H1 (cell line): ENCODE data around the gene MORN5. TPM values are rescaled to one million over a fixed set of nuclear protein-coding genes. Genes with fewer than 3 reads are reported as not detected.

ENCODE experiments used
- CTCF ChIA-PET: fragments of 300-600 bp; sonication (Branson Sonifier 250); formaldehyde crosslinking; loops from one replicate; lab custom pipeline; 2021; ENCODE audit not compliant: partially characterized antibody; lab: Charles Lee
- POLR2A ChIA-PET: fragments of 300-600 bp; sonication (Branson Sonifier 250); formaldehyde crosslinking; loops from one replicate; lab custom pipeline; 2021; ENCODE audit warnings: inconsistent platforms; ENCODE audit not compliant: partially characterized antibody; lab: Charles Lee
- DNase-seq, 2 experiments: peaks; one replicate each; pipeline versions ENCODE4 v3.0.0 to v3.0.0-alpha.2; 2010 to 2022; ENCODE audit warnings: low spot score in 2 of 2, low read depth in 1 of 2, mixed read lengths in 1 of 2
- FAIRE-seq: peaks from 2 replicates; lab custom pipeline; 2011; peaks lifted over from hg19 to GRCh38; lab: Jason Lieb, UNC
- H2AFZ ChIP-seq: 2 replicates; pipeline ENCODE4 v1.8.1; 2012; ENCODE audit warnings: low read length, inconsistent platforms
- H2AK5ac ChIP-seq: 2 replicates; pipeline ENCODE4 v1.6.1; 2013; ENCODE audit warnings: low read depth, low read length
- H2BK120ac ChIP-seq: replicated peaks from 2 replicates; pipeline ENCODE3; 2013; ENCODE audit warnings: low read depth, low read length, inconsistent platforms
- H2BK12ac ChIP-seq: 2 replicates; pipeline ENCODE4 v1.6.1; 2013; ENCODE audit warnings: low read depth, low read length
- H2BK15ac ChIP-seq: 2 replicates; pipeline ENCODE4 v1.6.1; 2013; ENCODE audit warnings: low read length
- H2BK20ac ChIP-seq: 2 replicates; pipeline ENCODE4 v1.6.1; 2013; ENCODE audit warnings: low read length
- H2BK5ac ChIP-seq: 2 replicates; pipeline ENCODE4 v1.6.1; 2013; ENCODE audit warnings: low read depth, low read length
- H3K14ac ChIP-seq: 2 replicates; pipeline ENCODE4 v1.6.1; 2013; ENCODE audit warnings: inconsistent platforms; ENCODE audit not compliant: insufficient read length
- H3K18ac ChIP-seq: 2 replicates; pipeline ENCODE4 v1.6.1; 2013; ENCODE audit warnings: low read length; ENCODE audit errors: extremely low read depth
- H3K23ac ChIP-seq: 2 replicates; pipeline ENCODE4 v1.6.1; 2013; ENCODE audit warnings: inconsistent platforms; ENCODE audit not compliant: insufficient read length
- H3K23me2 ChIP-seq: 2 replicates; pipeline ENCODE4 v1.6.1; 2013; ENCODE audit warnings: low read depth, low read length
- H3K27ac ChIP-seq: 2 replicates; pipeline ENCODE4 v1.6.1; 2011; ENCODE audit warnings: low read depth, low read length, inconsistent platforms
- H3K27me3 ChIP-seq, 4 experiments: replicated peaks in 1 of 4; 1 replicate in 1 of 4; 2 replicates in 3 of 4; pipeline versions ENCODE4 v1.6.1 to v1.8.1; 2011 to 2013; ENCODE audit warnings: low read length in 3 of 4, mild to moderate bottlenecking in 3 of 4, inconsistent platforms in 2 of 4, mixed read lengths in 2 of 4, moderate library complexity in 1 of 4; ENCODE audit not compliant: control insufficient read depth in 3 of 4, insufficient read depth in 3 of 4; ENCODE audit errors: extremely low read depth in 1 of 4
- H3K36me3 ChIP-seq, 4 experiments: 2 replicates each; pipeline versions ENCODE4 v1.6.1 to v1.8.1; 2011 to 2013; ENCODE audit warnings: mild to moderate bottlenecking in 4 of 4, low read length in 3 of 4, moderate library complexity in 2 of 4, control low read depth in 1 of 4, inconsistent platforms in 1 of 4; ENCODE audit not compliant: insufficient read depth in 4 of 4, control insufficient read depth in 2 of 4
- H3K4ac ChIP-seq: replicated peaks from 2 replicates; pipeline ENCODE3; 2013; ENCODE audit warnings: low read length, low read depth, mixed read lengths, inconsistent platforms; ENCODE audit not compliant: insufficient read length
- H3K4me1 ChIP-seq, 4 experiments: replicated peaks in 1 of 4; 1 replicate in 1 of 4; 2 replicates in 3 of 4; pipeline versions ENCODE4 v1.6.1 to v1.8.1; 2011 to 2013; ENCODE audit warnings: low read length in 3 of 4, inconsistent platforms in 2 of 4, mixed read lengths in 1 of 4; ENCODE audit not compliant: insufficient read depth in 4 of 4, control insufficient read depth in 3 of 4
- H3K4me2 ChIP-seq, 2 experiments: 2 replicates each; pipeline versions ENCODE4 v1.6.1 to v1.8.1; 2011 to 2013; ENCODE audit warnings: low read depth in 2 of 2, low read length in 2 of 2, control low read depth in 1 of 2, inconsistent platforms in 1 of 2, mild to moderate bottlenecking in 1 of 2; ENCODE audit not compliant: insufficient read depth in 1 of 2
- H3K4me3 ChIP-seq, 4 experiments: fragments of 200-600, 300-600 bp in 1 of 4; sonication (generic), shearing (Covaris generic), sonication (Bioruptor Twin) in 1 of 4; 2 replicates each; pipeline versions ENCODE4 v1.5.1 to v1.8.1; 2011 to 2016; ENCODE audit warnings: low read length in 4 of 4, low read depth in 3 of 4, control low read depth in 2 of 4, inconsistent platforms in 2 of 4, mild to moderate bottlenecking in 2 of 4, mixed read lengths in 1 of 4, moderate library complexity in 1 of 4; ENCODE audit not compliant: insufficient read depth in 2 of 4; ENCODE audit errors: extremely low read depth in 1 of 4
- H3K56ac ChIP-seq: replicated peaks from 2 replicates; pipeline ENCODE3; 2013; ENCODE audit warnings: low read depth, mild to moderate bottlenecking, mixed read lengths, low read length, inconsistent platforms; ENCODE audit not compliant: insufficient read length
- H3K79me1 ChIP-seq: 2 replicates; pipeline ENCODE4 v1.6.1; 2013; ENCODE audit warnings: low read depth, low read length, control low read depth
- H3K79me2 ChIP-seq, 2 experiments: 2 replicates each; pipeline versions ENCODE4 v1.6.1 to v1.8.1; 2012 to 2013; ENCODE audit warnings: low read length in 2 of 2, mild to moderate bottlenecking in 2 of 2, inconsistent platforms in 1 of 2; ENCODE audit not compliant: insufficient read depth in 2 of 2, control insufficient read depth in 1 of 2
- H3K9ac ChIP-seq, 4 experiments: replicated peaks in 1 of 4; 1 replicate in 1 of 4; 2 replicates in 3 of 4; pipeline versions ENCODE4 v1.6.1 to v1.8.1; 2011 to 2013; ENCODE audit warnings: low read depth in 3 of 4, low read length in 3 of 4, control low read depth in 2 of 4, mild to moderate bottlenecking in 2 of 4, moderate library complexity in 2 of 4, inconsistent platforms in 1 of 4; ENCODE audit errors: extremely low read depth in 1 of 4
- H3K9me3 ChIP-seq, 2 experiments: 2 replicates each; pipeline versions ENCODE4 v1.6.1 to v1.8.1; 2012 to 2013; ENCODE audit warnings: mild to moderate bottlenecking in 2 of 2, moderate library complexity in 2 of 2, control low read depth in 1 of 2, inconsistent platforms in 1 of 2, low read depth in 1 of 2, low read length in 1 of 2, mixed read lengths in 1 of 2; ENCODE audit not compliant: insufficient read depth in 2 of 2
- H4K20me1 ChIP-seq, 2 experiments: replicated peaks in 1 of 2; 2 replicates each; pipeline versions ENCODE3 to v1.8.1; 2011 to 2013; ENCODE audit warnings: inconsistent platforms in 2 of 2, low read length in 2 of 2, mild to moderate bottlenecking in 1 of 2; ENCODE audit not compliant: insufficient read depth in 2 of 2, control insufficient read depth in 1 of 2
- H4K5ac ChIP-seq: 2 replicates; pipeline ENCODE4 v1.6.1; 2013; ENCODE audit warnings: low read length, low read depth, mixed read lengths, inconsistent platforms; ENCODE audit not compliant: insufficient read length
- H4K8ac ChIP-seq: 2 replicates; pipeline ENCODE4 v1.8.0; 2013; ENCODE audit warnings: mild to moderate bottlenecking, moderate library complexity, low read length, inconsistent platforms; ENCODE audit not compliant: insufficient read depth; ENCODE audit errors: extremely low read depth
- H4K91ac ChIP-seq: replicated peaks from 2 replicates; pipeline ENCODE3; 2013; ENCODE audit warnings: low read length, mixed read lengths, inconsistent platforms; ENCODE audit not compliant: insufficient read length
- BCL11A ChIP-seq, 2 experiments: IDR thresholded peaks; one replicate each; pipeline ENCODE4 v1.6.1; 2011; ENCODE audit warnings: low read depth in 2 of 2, low read length in 2 of 2, mild to moderate bottlenecking in 2 of 2
- CTBP2 ChIP-seq: IDR thresholded peaks from 2 replicates; pipeline ENCODE4 v1.7.0; 2011; ENCODE audit warnings: borderline replicate concordance, mild to moderate bottlenecking, moderate library complexity, mixed read lengths, low read length; ENCODE audit not compliant: insufficient read depth, insufficient read length
- HDAC2 ChIP-seq, 2 experiments: fragments of 300-600 bp in 1 of 2; sonication (generic) in 1 of 2; IDR thresholded peaks; 2 replicates each; pipeline ENCODE4 v1.6.1; 2011 to 2012; ENCODE audit warnings: low read depth in 2 of 2, low read length in 2 of 2, mild to moderate bottlenecking in 2 of 2, moderate library complexity in 2 of 2, borderline replicate concordance in 1 of 2, inconsistent platforms in 1 of 2
- JUND ChIP-seq: IDR thresholded peaks from 2 replicates; pipeline ENCODE4 v1.6.1; 2011; ENCODE audit warnings: mild to moderate bottlenecking, improper control_type of control experiment, low read length
- NANOG ChIP-seq: IDR thresholded peaks from 2 replicates; pipeline ENCODE4 v1.6.1; 2011; ENCODE audit warnings: low read length, low read depth, mild to moderate bottlenecking, inconsistent platforms; ENCODE audit not compliant: insufficient read depth, poor library complexity, severe bottlenecking
- SAP30 ChIP-seq: fragments of 300-600 bp; sonication (generic); IDR thresholded peaks from 2 replicates; pipeline ENCODE4 v1.7.1; 2012; ENCODE audit warnings: low read length, moderate library complexity, mild to moderate bottlenecking, inconsistent platforms; ENCODE audit not compliant: insufficient read depth, insufficient replicate concordance
- TAF1 ChIP-seq: IDR thresholded peaks from 2 replicates; pipeline ENCODE4 v1.6.1; 2011; ENCODE audit warnings: mild to moderate bottlenecking, low read depth, low read length
- TAF7 ChIP-seq: optimal IDR thresholded peaks from 2 replicates; pipeline ENCODE3; 2011; ENCODE audit warnings: low read depth, mild to moderate bottlenecking, inconsistent platforms, low read length, moderate library complexity, borderline replicate concordance
- TBP ChIP-seq: IDR thresholded peaks from 2 replicates; pipeline ENCODE4 v1.6.1; 2011; ENCODE audit warnings: low read depth, low read length, improper control_type of control experiment
- WGBS, 2 experiments: shearing (Covaris generic) in 1 of 2; methylation state at CpG; one replicate each; pipeline versions ENCODE4 v1.1.6 to v1.1.7; 2013 to 2015; ENCODE audit warnings: low lambda C conversion rate in 2 of 2, mixed read lengths in 2 of 2, inconsistent platforms in 1 of 2, low coverage in 1 of 2, missing lambda C conversion rate in 1 of 2; ENCODE audit not compliant: insufficient replicate concordance in 2 of 2, insufficient coverage in 1 of 2, insufficient read length in 1 of 2; ENCODE audit errors: extremely low coverage in 1 of 2, missing lambda C conversion rate in 1 of 2; 5-methylcytosine and 5-hydroxymethylcytosine counted together
- polyA plus RNA-seq, 7 experiments: library from polyadenylated mRNA; depleted of rRNA in 3 of 7; stranded (reverse) in 5 of 7; unstranded in 2 of 7; fragments of >200 nt in 5 of 7; fragments of 200-250 nt in 2 of 7; gene quantifications; 1 replicate in 5 of 7; 2 replicates in 1 of 7; 4 replicates in 1 of 7; pipeline versions ENCODE4 v1.2.1 to v1.2.3, GENCODE V29; 2011 to 2013; ENCODE audit warnings: missing spikeins in 2 of 7, mixed read lengths in 2 of 7
- total RNA-seq: library from RNA; stranded (reverse); fragmentation: NEBNext Ultra II Directional; extraction: Animal tissue kit (Norgen Biotek cat#: 25700); gene quantifications from 2 replicates; pipeline ENCODE4 v1.2.1, GENCODE V29; 2021
- TF ChIP-seq, protein P1 (sequence below): IDR thresholded peaks from 2 replicates; pipeline ENCODE4 v1.6.1; 2012; ENCODE audit warnings: inconsistent platforms
- TF ChIP-seq, protein P2 (sequence below): IDR thresholded peaks from 2 replicates; pipeline ENCODE4 v1.6.1; 2012; ENCODE audit warnings: low read length, inconsistent platforms

MORN5 gene
- total and polyA plus RNA-seq, 2 of the 8 experiments (the other 6 are each of a cell fraction or from before 2014, with no cell fraction given): not detected

DNA sequence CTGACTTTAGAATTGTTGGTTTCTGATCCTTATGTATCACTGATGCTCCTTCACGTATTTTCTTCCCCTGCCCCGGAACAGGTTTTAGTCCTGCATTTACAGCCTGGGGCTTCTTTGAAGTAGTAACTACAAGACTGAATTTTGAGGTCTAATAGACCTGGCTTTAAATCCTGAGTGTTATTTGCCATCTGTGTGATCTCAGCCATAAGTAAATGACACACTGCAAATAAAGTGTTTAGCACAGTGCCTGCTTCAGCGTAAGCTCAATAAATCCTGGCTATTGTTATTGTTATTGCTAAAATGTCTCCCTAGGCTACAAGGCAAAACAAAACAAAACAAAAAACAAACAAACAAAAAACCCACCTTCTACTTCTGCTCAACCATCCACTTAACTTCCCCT is 84.6 kb downstream of the MORN5 start:
- H2BK20ac ChIP-seq: no peak overlapping the region
- no peak overlapping the region for H3K4me3 ChIP-seq
- H3K4me1 ChIP-seq: no peaks in the 10 kb centered on the region
- no peak overlapping the region for H2BK5ac ChIP-seq
- ChIA-PET POLR2A (no interaction called here), CTCF (interaction anchor here (0.7 to 1.4 kb wide), 3 partner anchors 12 to 143 kb away, joined by 3 to 8 read pairs (median 4); no protein-coding TSS in a partner anchor)
- H2BK120ac ChIP-seq: no peak overlapping the region
- H3K79me2 ChIP-seq: no peaks in the 10 kb centered on the region; a peak in 1 of 4 replicates
- peaks cover 3 to 50% (median 28%) of the 10 kb centered on the region in 4 experiments; a peak in 7 of 8 replicates for H3K36me3 ChIP-seq
- no peaks in the 10 kb centered on the region for H3K79me1 ChIP-seq
- no peak overlapping the region for H3K18ac ChIP-seq
- H3K27me3 ChIP-seq: no peaks in the 10 kb centered on the region
- no peak overlapping the region for H4K8ac ChIP-seq
- no peak overlapping the region for H2AK5ac ChIP-seq
- H2AFZ ChIP-seq: no peak overlapping the region
- no peak overlapping the region for H4K91ac ChIP-seq
- DNase-seq (no peak), FAIRE-seq (no peak)
- H2BK12ac ChIP-seq: no peak overlapping the region
- H3K9me3 ChIP-seq: no peaks in the 10 kb centered on the region
- H3K14ac ChIP-seq: no peak overlapping the region
- H3K4me2 ChIP-seq: no peak overlapping the region
- no peak overlapping the region for H3K23ac ChIP-seq
- no peak overlapping the region for H3K27ac ChIP-seq
- no peak overlapping the region for H4K5ac ChIP-seq
- no peaks in the 10 kb centered on the region for H3K23me2 ChIP-seq
- H3K56ac ChIP-seq: no peak overlapping the region
- H4K20me1 ChIP-seq: peaks cover 0 to 6% of the 10 kb centered on the region in 2 experiments
- H3K9ac ChIP-seq: no peak overlapping the region
- 89% methylated on average over 3 of the region's 3 CpGs; no CpG with 5 or more reads in 1 of the 2 experiments for WGBS, 2 experiments
- no peak overlapping the region for H2BK15ac ChIP-seq
- H3K4ac ChIP-seq: no peak overlapping the region
- TF ChIP-seq JUND (no peak), TAF1 (no peak), TBP (no peak), HDAC2 (IDR thresholded peaks at IDR 0.05; ENCODE audit: borderline replicate concordance in 1 of 2, low read depth in 2 of 2, low read length in 2 of 2) (no peak), NANOG (no peak), CTBP2 (no peak), TAF7 (no peak), BCL11A (IDR thresholded peaks at IDR 0.05; ENCODE audit: low read depth in 2 of 2, low read length in 2 of 2) (no peak), SAP30 (no peak)
- TF ChIP-seq, protein P1, sequence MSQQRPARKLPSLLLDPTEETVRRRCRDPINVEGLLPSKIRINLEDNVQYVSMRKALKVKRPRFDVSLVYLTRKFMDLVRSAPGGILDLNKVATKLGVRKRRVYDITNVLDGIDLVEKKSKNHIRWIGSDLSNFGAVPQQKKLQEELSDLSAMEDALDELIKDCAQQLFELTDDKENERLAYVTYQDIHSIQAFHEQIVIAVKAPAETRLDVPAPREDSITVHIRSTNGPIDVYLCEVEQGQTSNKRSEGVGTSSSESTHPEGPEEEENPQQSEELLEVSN: no peak
- TF ChIP-seq, protein P2, sequence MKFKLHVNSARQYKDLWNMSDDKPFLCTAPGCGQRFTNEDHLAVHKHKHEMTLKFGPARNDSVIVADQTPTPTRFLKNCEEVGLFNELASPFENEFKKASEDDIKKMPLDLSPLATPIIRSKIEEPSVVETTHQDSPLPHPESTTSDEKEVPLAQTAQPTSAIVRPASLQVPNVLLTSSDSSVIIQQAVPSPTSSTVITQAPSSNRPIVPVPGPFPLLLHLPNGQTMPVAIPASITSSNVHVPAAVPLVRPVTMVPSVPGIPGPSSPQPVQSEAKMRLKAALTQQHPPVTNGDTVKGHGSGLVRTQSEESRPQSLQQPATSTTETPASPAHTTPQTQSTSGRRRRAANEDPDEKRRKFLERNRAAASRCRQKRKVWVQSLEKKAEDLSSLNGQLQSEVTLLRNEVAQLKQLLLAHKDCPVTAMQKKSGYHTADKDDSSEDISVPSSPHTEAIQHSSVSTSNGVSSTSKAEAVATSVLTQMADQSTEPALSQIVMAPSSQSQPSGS: no peak
